ENCODE data around the gene TMEM132D.

Gene TMEM132D

DNA sequence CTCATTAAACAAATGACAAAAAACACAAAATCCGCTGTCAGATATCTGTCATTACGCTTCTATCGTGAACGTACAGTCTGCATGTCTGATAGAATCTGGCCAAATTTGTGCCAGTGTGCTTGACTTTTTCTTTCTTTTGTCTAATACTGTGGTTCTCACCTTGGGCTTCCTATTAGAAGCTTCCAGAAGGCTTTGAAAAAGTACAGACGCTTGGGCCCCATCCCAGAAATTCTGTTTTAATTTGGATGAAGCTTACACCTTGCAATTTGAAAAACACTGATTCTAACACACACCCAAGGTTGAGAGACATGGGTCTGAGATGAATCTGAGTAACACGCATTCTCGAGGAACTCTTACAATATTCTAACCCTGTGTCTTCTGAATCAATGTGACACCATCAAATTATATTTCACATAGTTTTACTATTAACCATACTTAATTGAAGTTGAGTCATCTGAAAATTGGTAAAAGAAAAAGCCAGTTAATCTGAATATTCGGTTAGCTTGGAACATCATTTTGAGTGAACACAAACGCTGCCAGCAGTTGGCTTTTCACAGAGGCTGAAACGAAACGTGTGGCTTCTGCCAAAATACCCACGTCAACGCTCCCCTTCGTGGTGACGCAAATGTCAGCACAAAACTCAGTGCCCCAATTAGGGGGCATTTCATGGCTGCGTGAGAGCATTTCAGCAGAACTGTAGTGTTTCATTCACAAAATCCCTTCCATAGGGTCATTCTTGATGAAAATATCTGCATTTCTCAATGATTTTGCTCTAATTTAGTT is 420.5 kb downstream of the TMEM132D start:
- no peak overlapping the region for H3K4me3 ChIP-seq (ENCODE audit: low read depth, low read length)
- no peak for TF ChIP-seq POLR2A (IDR thresholded peaks at IDR 0.05; ENCODE audit: extremely low read depth, insufficient read length)
- TF ChIP-seq MYC (IDR thresholded peaks at IDR 0.05; ENCODE audit: low read depth, low read length), result no peak
- TF ChIP-seq, protein P1, sequence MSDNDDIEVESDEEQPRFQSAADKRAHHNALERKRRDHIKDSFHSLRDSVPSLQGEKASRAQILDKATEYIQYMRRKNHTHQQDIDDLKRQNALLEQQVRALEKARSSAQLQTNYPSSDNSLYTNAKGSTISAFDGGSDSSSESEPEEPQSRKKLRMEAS (IDR thresholded peaks at IDR 0.05; ENCODE audit: low read depth, low read length), result no peak
- no peak for TF ChIP-seq CTCF (IDR thresholded peaks at IDR 0.05; ENCODE audit: low read depth, low read length)
- no peak for DNase-seq (ENCODE audit: low read depth)

- TF ChIP-seq, protein P1 (IDR thresholded peaks at IDR 0.05; ENCODE audit: low read depth, low read length), result no peak
- TF ChIP-seq POLR2A (IDR thresholded peaks at IDR 0.05; ENCODE audit: extremely low read depth, insufficient read length) (no peak), CTCF (IDR thresholded peaks at IDR 0.05; ENCODE audit: low read depth, low read length) (no peak), MYC (IDR thresholded peaks at IDR 0.05; ENCODE audit: low read depth, low read length) (no peak)
- no peak overlapping the region for H3K4me3 ChIP-seq (ENCODE audit: low read depth, low read length)
- no peak for DNase-seq (ENCODE audit: low read depth)
Observed at GRCh38 chr12:129481921-129482320, 421.9 kb downstream of the TMEM132D start.

DNA sequence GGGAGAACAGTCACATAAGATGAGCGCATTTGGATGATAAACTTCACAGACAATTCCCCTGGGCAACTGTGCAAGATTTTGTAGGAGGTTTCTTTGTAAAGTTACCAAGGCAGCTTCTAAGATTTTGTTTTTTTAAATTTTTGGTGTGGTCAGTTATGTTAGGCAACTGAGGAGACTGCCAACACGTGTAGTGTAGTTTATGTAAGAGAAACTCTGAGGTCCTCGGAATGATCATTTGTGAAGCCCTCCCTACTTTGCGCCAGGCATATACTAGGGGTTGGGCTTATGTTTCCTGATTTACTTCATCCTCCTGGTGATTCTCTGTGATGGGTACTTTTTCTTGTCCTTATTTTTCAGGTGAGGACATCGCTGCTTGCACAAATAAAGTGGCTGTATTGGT is 433.6 kb downstream of the TMEM132D start:
- TF ChIP-seq POLR2A (IDR thresholded peaks at IDR 0.05; ENCODE audit: extremely low read depth, insufficient read length) (no peak), CTCF (IDR thresholded peaks at IDR 0.05; ENCODE audit: low read depth, low read length) (no peak), MYC (IDR thresholded peaks at IDR 0.05; ENCODE audit: low read depth, low read length) (no peak)
- TF ChIP-seq, protein P1 (IDR thresholded peaks at IDR 0.05; ENCODE audit: low read depth, low read length), result no peak
- H3K4me3 ChIP-seq (ENCODE audit: low read depth, low read length), result no peak overlapping the region
- no peak for DNase-seq (ENCODE audit: low read depth)

DNA sequence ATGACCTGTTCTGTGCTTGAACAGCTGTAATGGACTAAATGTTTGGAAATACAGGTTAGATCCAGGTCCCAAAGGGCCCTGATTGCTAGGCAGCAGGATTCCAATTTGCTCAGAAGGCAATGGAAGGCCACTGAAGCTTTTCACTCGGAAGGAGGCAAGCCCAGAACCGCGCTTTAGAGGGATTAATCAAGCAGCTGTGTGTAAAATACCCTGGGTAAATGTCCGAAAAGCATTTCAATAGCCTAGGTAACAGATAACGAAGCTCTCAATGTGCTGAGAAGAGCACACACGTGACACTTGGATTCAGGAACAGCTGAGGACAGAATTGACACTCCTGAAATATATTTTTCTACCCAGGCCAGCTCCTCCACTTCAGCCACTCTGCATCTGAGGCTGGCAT is 436.1 kb downstream of the TMEM132D start:
- no peak for DNase-seq (ENCODE audit: low read depth)
- TF ChIP-seq, protein P1 (IDR thresholded peaks at IDR 0.05; ENCODE audit: low read depth, low read length), result no peak
- TF ChIP-seq CTCF (IDR thresholded peaks at IDR 0.05; ENCODE audit: low read depth, low read length), result no peak
- no peak for TF ChIP-seq MYC (IDR thresholded peaks at IDR 0.05; ENCODE audit: low read depth, low read length)
- no peak overlapping the region for H3K4me3 ChIP-seq (ENCODE audit: low read depth, low read length)

DNA sequence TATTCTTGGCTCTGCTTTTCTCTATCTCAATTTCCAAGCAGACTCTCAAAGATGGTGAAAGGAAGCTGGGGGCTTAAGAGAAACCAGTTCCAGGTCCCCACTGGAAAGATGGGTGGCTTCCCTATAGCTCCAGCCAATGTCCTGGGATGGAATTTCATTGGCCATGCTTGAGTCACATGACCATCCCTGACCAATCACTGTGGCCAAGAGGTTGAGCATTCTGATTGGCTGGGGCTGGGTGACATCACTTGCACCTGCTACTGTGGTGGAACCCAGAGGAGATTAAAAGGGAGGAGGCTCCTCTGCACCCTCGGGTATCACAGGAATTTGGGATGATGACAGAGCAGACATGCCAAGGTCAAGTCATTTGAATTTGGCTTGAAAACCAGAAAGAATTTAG is 436.5 kb downstream of the TMEM132D start:
- no peak overlapping the region for H3K4me3 ChIP-seq (ENCODE audit: low read depth, low read length)
- no peak for DNase-seq (ENCODE audit: low read depth)
- TF ChIP-seq, protein P1 (IDR thresholded peaks at IDR 0.05; ENCODE audit: low read depth, low read length), result no peak
- TF ChIP-seq MYC (IDR thresholded peaks at IDR 0.05; ENCODE audit: low read depth, low read length), result no peak
- TF ChIP-seq POLR2A (IDR thresholded peaks at IDR 0.05; ENCODE audit: extremely low read depth, insufficient read length), result no peak
- TF ChIP-seq CTCF (IDR thresholded peaks at IDR 0.05; ENCODE audit: low read depth, low read length), result no peak
